WI38 (cell line): ENCODE measurements around the gene PTPN2.

Experiments used
- H3K4me3 ChIP-seq: 2 replicates; pipeline ENCODE4 v1.5.1; 2011; ENCODE audit warnings: low read depth, mild to moderate bottlenecking, control low read depth, low read length
- CTCF ChIP-seq: IDR thresholded peaks from 2 replicates; pipeline ENCODE4 v1.5.1; 2012; ENCODE audit warnings: low read depth, mild to moderate bottlenecking, control low read depth, low read length

PTPN2 gene

GRCh38 chr18:12843420-12844350 lies 40.4 kb downstream of the PTPN2 start:
- no peak overlapping the region for H3K4me3 ChIP-seq
- TF ChIP-seq CTCF = no peak

DNA sequence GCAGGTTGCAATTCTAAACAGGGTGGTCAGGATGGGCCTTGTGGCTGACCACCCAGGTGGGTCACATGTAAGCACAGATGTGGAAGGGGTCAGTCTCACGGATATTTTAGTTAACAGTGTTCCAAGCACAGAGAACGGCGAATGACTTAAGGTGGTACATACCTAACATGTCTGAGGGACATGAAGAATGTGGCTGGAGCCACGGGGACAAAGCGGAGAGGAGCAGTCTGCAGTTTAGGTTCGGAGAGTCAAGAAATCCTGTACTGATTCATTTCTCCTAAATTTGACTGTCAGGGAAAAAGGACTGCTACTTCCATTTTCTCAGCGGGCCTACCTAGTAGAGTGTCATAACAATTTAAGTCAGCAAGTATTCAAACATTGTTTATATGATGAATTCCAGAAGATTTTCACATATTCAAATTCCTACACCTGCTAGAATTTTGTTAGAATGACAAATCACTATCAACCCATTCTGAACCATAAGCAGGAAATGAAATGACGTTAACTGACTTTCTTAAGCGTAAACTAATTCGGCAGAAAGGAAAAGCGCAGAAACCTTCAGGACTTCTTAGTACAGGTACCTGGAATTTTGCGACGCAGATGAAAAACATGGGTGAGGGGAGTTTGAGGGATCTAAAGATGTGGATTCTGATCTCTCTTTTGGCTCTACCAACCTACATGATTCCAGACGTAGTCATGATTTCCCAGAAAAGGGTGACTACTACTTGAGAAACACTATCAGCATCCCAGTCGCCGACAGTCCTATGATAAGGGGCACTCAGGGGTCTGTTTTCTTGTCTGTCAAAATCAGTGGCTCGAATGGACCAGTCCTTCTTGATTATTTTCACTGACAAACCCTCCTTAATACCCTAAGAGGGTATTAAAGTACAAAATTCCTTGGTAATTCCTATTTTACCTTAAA lies 41.3 kb downstream of the PTPN2 start:
- TF ChIP-seq CTCF = no peak
- H3K4me3 ChIP-seq = no peak overlapping the region

GRCh38 chr18:12841070-12841469 lies 43.0 kb downstream of the PTPN2 start:
- TF ChIP-seq CTCF = no peak
- no peak overlapping the region for H3K4me3 ChIP-seq

GRCh38 chr18:12840382-12840781 lies 43.7 kb downstream of the PTPN2 start:
- no peak for TF ChIP-seq CTCF

DNA sequence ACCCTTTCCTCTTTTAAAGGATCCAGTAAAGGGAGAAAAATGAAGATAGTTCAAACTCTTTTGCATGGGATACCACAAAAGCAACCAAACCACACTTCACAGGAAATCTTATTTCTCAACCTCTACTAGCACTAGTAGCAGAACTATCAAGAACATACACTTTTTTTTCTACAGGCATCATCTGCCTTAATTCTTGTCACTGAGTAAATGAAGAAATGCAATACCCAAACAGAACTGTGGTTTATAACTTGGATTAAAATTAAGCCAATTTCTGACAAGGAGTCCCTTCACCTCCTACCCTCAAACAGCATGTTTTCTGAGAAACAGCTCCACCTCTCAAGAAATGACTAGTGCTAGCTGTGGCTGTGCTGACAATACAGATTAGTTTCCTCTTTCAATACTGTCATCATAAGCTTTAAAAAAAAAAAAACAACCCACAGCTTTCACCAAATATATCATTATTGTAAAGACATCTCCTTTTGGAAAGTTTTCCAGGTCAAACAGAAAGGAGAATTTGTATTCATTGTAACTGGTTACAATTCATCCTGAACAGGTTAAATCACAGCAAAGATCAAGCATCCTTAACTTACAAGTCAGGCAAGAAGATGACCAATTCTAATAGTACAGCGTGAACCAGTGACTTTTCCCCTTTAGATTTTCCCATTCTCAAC lies 44.4 kb downstream of the PTPN2 start:
- no peak for TF ChIP-seq CTCF
- no peak overlapping the region for H3K4me3 ChIP-seq

More at GRCh38 chr18:12840382-12840781, 43.7 kb downstream of the PTPN2 start:
- H3K4me3 ChIP-seq = no peak overlapping the region

DNA sequence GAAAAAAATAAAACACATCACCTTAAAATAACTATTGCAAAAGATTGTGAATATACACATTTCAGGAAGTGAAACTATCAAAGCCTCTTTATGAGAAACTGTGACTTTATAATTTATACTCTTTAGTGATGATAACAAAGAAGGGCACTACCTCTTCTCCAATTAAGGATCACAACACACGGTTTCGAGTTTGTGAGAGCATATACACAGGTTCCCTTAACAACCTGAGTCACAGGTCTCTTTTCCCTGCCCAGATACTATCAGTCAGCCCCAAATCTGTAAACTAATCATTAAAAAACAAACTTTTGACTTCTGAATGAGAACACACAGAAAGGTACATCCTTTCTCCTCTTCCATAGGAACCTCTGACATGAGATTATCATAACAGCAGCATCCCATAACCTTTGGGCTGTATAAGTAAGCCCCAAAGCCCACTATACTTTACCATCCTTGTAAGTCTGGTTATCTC lies 44.9 kb downstream of the PTPN2 start:
- no peak for TF ChIP-seq CTCF
- no peak overlapping the region for H3K4me3 ChIP-seq
